ENCODE results near the gene CAMKV. TPM values are rescaled to one million over a fixed set of nuclear protein-coding genes. Genes with fewer than 3 reads are reported as not detected.

Gene CAMKV
- total and polyA plus RNA-seq, 10 of the 15 experiments (the other 5 are each of a cell fraction or from before 2014, with no cell fraction given) = 0.06 to 0.20 TPM; not detected in 8

- TF ChIP-seq, protein P1, sequence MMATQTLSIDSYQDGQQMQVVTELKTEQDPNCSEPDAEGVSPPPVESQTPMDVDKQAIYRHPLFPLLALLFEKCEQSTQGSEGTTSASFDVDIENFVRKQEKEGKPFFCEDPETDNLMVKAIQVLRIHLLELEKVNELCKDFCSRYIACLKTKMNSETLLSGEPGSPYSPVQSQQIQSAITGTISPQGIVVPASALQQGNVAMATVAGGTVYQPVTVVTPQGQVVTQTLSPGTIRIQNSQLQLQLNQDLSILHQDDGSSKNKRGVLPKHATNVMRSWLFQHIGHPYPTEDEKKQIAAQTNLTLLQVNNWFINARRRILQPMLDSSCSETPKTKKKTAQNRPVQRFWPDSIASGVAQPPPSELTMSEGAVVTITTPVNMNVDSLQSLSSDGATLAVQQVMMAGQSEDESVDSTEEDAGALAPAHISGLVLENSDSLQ (IDR thresholded peaks at IDR 0.05) = peak; percentile 77
- TF ChIP-seq POLR2AphosphoS2 (IDR thresholded peaks at IDR 0.05; ENCODE audit: low read depth, low read length) = no peak
- TF ChIP-seq TCF12 (IDR thresholded peaks at IDR 0.05; ENCODE audit: low read depth, low read length) = no peak
- TF ChIP-seq BRCA1 (IDR thresholded peaks at IDR 0.05; ENCODE audit: low read depth, low read length) = no peak
- no peak for TF ChIP-seq NFXL1 (IDR thresholded peaks at IDR 0.05; ENCODE audit: borderline replicate concordance)
- no peak for TF ChIP-seq KAT2A (conservative IDR thresholded peaks at IDR 0.05; ENCODE audit: control insufficient read depth, low read depth, low read length)
- TF ChIP-seq NR2C1 (IDR thresholded peaks at IDR 0.05) = no peak
- TF ChIP-seq PML (IDR thresholded peaks at IDR 0.05; ENCODE audit: low read length) = no peak
- TF ChIP-seq YY1 (IDR thresholded peaks at IDR 0.05; ENCODE audit: low read depth, low read length) = peak; percentile 54
- no peak for TF ChIP-seq JUNB (IDR thresholded peaks at IDR 0.05)
- peak; percentile 38; the same call in 1 of the 2 replicates for TF ChIP-seq ZNF687 (IDR thresholded peaks at IDR 0.05)
- TF ChIP-seq HDAC2 (IDR thresholded peaks at IDR 0.05) = no peak
- TF ChIP-seq SMC3 (IDR thresholded peaks at IDR 0.05; ENCODE audit: borderline replicate concordance, low read length) = no peak
- TF ChIP-seq HDGF (IDR thresholded peaks at IDR 0.05) = no peak
- TF ChIP-seq BCLAF1 (IDR thresholded peaks at IDR 0.05) = no peak
- TF ChIP-seq SRF (IDR thresholded peaks at IDR 0.05; ENCODE audit: low read depth in 2 of 2, low read length in 2 of 2) = no peak
- TF ChIP-seq TARDBP (IDR thresholded peaks at IDR 0.05; ENCODE audit: borderline replicate concordance) = no peak
- TF ChIP-seq WRNIP1 (IDR thresholded peaks at IDR 0.05; ENCODE audit: borderline replicate concordance, low read depth, low read length) = no peak
Measured at GRCh38 chr3:49901366-49902339, 31.9 kb upstream of the CAMKV start (continued).

All from GM12878 (cell line).